ENCODE results near the gene PSMD12. TPM values are rescaled to one million over a fixed set of nuclear protein-coding genes. Genes with fewer than 3 reads are reported as not detected.

Gene PSMD12
- total RNA-seq = 10 to 100 TPM; 19.8 to 24.0 TPM

DNA sequence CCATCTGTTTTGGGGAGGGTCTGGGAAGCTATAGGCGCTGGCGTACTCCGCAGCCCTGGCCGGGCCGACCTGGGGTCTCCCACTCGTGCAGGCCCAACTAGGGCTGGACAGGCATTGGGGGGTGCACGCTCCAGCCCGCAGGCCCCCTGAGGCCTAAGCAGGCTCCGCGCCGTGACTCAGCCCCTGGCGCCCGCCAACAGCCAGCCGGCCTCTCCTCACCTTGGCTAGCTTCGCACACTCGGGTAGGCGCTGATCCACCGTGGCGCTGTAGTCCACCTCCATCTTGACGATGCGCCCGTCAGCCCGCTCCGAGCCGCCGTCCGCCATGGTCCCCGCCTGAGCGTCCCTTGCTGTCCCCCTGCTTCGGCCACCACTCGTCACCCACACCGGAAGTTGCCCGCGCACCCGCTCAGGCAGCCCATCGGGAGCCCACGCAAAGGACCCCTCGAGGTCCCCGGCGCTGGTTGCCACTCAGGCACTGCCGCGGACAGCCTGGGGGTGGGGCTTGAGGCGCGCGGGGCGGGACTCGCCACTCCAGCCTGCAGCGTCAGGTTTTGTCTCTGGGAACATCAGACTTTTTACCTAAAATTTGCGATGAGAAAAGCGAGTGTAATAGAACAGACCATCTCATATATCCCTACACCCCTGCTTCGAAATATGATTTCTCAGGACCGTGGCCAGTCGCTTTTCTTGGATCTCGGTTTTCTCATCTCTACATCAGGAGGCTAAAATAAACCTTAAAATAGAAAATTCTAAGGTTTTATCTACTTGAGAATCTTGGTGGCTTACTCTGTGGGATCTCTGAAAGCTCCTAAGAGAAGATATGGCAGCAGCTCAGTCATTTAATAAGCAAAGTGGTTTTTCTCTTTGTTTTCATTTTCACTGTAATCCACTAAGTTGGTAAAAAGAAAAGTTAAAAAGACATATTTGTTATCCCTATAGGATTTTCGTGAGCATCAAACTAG lies at the start of gene PSMD12:
Gene PSMD12, minus strand, starts transcription at position 385 of the 965 bp plus-strand sequence. Its CDS starts 58 bp downstream, at position 327.
- H3K36me3 ChIP-seq = no peaks in the 10 kb centered on the region
- intact Hi-C loops (cut with DNase I) = no loop called here
- TF ChIP-seq POLR2AphosphoS5 (IDR thresholded peaks at IDR 0.05) (peak; percentile 95), POLR2A (IDR thresholded peaks at IDR 0.05) (peak; percentile 74)
- TF ChIP-seq, protein P1, sequence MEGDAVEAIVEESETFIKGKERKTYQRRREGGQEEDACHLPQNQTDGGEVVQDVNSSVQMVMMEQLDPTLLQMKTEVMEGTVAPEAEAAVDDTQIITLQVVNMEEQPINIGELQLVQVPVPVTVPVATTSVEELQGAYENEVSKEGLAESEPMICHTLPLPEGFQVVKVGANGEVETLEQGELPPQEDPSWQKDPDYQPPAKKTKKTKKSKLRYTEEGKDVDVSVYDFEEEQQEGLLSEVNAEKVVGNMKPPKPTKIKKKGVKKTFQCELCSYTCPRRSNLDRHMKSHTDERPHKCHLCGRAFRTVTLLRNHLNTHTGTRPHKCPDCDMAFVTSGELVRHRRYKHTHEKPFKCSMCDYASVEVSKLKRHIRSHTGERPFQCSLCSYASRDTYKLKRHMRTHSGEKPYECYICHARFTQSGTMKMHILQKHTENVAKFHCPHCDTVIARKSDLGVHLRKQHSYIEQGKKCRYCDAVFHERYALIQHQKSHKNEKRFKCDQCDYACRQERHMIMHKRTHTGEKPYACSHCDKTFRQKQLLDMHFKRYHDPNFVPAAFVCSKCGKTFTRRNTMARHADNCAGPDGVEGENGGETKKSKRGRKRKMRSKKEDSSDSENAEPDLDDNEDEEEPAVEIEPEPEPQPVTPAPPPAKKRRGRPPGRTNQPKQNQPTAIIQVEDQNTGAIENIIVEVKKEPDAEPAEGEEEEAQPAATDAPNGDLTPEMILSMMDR (IDR thresholded peaks at IDR 0.05) = peak in 1 of 4 experiments; percentile 22
- peak within 1 kb of the TSS; percentile 77 to 80 for H3K27ac ChIP-seq
- no peaks in the 10 kb centered on the region for H3K27me3 ChIP-seq (replicated peaks; ENCODE audit: insufficient read depth)
- H3K4me3 ChIP-seq = peak within 1 kb of the TSS; percentile 84 to 92
- peak; percentile 89 for DNase-seq (ENCODE audit: low spot score)
- peaks cover 15% of the 10 kb centered on the region for H3K4me1 ChIP-seq (replicated peaks)
- no peaks in the 10 kb centered on the region for H3K9me3 ChIP-seq
- WGBS = 2% methylated on average over 54 of the region's 55 CpGs

DNA sequence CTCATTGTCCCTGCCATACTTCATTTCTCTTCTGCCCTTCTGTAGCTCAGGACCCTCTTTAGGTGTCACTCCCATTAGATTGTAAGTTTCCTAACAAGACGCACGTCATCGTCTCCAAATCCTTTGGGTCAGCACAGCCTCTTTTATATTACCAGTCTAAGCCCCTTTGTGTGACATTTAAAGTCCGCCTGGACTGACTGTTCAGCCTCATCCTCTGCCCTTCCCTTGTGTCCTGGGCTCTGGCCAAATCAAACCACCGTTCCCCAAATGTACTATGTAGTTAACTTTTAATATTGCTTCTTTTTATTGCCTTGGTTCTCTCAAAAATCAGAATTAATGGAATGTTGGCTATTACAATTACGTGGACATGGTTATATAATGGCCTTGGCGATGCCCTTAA lies 48.9 kb upstream of the PSMD12 start:
- TF ChIP-seq POLR2A (IDR thresholded peaks at IDR 0.05) (no peak), POLR2AphosphoS5 (IDR thresholded peaks at IDR 0.05) (no peak)
- TF ChIP-seq, protein P1 (IDR thresholded peaks at IDR 0.05) = no peak
- Histone ChIP-seq H3K4me1 (replicated peaks) (peaks cover 8% of the 10 kb centered on the region), H3K9me3 (no peaks in the 10 kb centered on the region), H3K36me3 (no peaks in the 10 kb centered on the region), H3K27me3 (replicated peaks; ENCODE audit: insufficient read depth) (no peaks in the 10 kb centered on the region), H3K4me3 (no peak overlapping the region), H3K27ac (peak overlapping the region; percentile 52 to 58)
- peak; percentile 66 for DNase-seq (ENCODE audit: low spot score)
- 37% methylated on average over 7 of the region's 7 CpGs for WGBS
- intact Hi-C loops (cut with DNase I) = no loop called here

DNA sequence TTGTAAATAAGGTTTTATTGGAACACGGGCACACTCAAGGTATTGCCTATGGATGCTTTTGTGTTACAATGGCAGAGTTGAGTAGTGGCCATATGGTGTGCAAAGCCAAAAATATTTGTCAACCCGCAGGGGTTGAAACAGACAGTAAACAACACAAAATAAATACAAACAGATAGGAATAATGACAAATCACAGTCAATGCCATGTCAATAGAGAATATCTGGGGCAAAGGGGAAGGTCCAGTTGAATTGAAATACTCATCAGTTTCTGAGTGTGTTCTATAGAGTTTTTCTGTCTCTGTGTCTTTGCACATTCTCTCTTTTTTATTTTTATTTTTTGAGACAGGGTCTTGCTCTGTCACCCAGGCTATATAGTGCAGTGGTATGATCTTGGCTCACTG lies 48.2 kb upstream of the PSMD12 start:
- peaks cover 8% of the 10 kb centered on the region for H3K4me1 ChIP-seq (replicated peaks)
- intact Hi-C loops (cut with DNase I) = no loop called here
- 96% methylated on average over 2 of the region's 2 CpGs for WGBS
- TF ChIP-seq POLR2AphosphoS5 (IDR thresholded peaks at IDR 0.05) (no peak), POLR2A (IDR thresholded peaks at IDR 0.05) (no peak)
- TF ChIP-seq, protein P1 (IDR thresholded peaks at IDR 0.05) = no peak
- no peak overlapping the region for H3K4me3 ChIP-seq
- no peak overlapping the region for H3K27ac ChIP-seq
- no peaks in the 10 kb centered on the region for H3K27me3 ChIP-seq (replicated peaks; ENCODE audit: insufficient read depth)
- no peak for DNase-seq (ENCODE audit: low spot score)
- H3K36me3 ChIP-seq = no peaks in the 10 kb centered on the region
- H3K9me3 ChIP-seq = no peaks in the 10 kb centered on the region

DNA sequence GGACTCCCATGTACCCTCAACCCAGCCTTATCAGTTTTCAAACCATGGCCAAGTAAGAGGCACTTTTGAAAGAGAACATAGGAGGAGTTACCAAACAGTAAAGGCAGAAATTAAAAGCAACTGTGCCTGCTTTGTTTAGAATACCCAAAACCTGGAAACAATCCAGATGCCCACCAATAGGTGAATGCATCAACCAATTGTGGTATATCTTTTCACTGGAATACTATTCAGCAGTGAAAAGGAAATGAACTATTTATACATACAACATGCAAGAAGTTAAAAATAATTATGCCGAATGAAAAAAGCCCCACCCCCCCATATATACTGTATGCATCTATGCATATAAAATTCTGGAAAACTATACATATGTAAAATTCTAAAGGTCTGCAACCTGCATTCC lies 47.8 kb upstream of the PSMD12 start:
- WGBS = 100% methylated on average over 1 of the region's 1 CpG
- no peaks in the 10 kb centered on the region for H3K27me3 ChIP-seq (replicated peaks; ENCODE audit: insufficient read depth)
- no peak overlapping the region for H3K4me3 ChIP-seq
- H3K27ac ChIP-seq = no peak overlapping the region
- H3K36me3 ChIP-seq = no peaks in the 10 kb centered on the region
- H3K4me1 ChIP-seq (replicated peaks) = peaks cover 8% of the 10 kb centered on the region
- intact Hi-C loops (cut with DNase I) = no loop called here
- no peaks in the 10 kb centered on the region for H3K9me3 ChIP-seq
- no peak for TF ChIP-seq POLR2A (IDR thresholded peaks at IDR 0.05)
- no peak for TF ChIP-seq POLR2AphosphoS5 (IDR thresholded peaks at IDR 0.05)
- TF ChIP-seq, protein P1 (IDR thresholded peaks at IDR 0.05) = no peak
- no peak for DNase-seq (ENCODE audit: low spot score)

All from prostate gland (tissue), 2 donors.